CD4-positive, alpha-beta T cell treated with Interleukin-12 subunit alpha and Interleukin-12 subunit beta, for 1 hour (primary cell): ENCODE data around the gene NANOGP8.

Experiments
- DNase-seq: peaks from one replicate; pipeline ENCODE4 v3.0.0-alpha.2; 2020

Gene NANOGP8

DNA sequence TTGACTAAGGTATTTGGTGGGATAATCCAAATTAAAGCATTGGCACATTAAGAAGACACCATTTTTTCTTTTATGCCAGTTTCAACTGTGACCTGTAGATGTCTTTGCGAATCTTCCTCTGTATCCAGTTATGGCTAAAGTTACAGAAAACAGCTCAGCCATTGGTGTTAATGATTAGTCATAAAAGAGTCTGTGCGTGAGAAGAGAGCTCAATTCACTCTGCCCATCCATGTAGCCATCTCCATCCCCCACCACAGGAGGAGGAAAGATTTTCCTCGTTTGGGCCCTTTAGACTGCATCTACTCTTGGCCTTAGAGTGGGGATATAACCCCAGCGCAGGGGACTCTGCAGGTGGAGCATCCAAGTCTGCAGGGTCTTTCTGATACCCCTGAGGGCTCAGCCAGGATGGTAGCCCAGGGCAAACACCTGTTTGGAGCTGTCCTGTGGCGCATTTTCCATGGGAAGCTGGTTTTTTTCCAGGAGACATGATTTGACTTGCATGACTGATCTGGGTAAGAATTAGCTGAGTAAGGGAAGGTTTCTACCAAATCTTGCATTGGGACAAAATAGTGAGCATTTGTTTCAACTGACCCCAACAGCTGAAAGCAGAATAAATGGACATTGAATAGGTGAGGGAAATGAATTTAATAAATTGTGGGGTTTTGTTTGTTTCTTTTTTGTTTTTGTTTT, 29.5 kb downstream of the NANOGP8 start:
- no peak for DNase-seq

DNA sequence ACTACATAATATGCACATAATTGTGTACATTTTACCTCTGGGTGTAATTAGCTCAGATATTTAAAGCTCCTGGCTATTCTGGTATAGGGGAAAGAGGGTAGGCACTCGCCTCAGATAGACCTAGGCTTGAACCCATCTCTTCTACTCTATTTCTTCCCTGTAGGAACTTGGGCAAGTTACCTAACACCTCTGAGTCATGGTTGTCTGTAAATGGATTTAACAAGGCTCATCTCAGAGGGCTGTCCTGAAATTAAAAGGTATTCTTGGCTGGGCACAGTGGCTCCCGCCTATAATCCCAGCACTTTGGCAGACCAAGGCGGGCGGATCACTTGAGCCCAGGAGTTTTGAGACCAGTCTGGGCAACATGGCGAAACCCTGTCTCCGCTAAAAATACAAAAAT, 30.7 kb downstream of the NANOGP8 start:
- DNase-seq = no peak

DNA sequence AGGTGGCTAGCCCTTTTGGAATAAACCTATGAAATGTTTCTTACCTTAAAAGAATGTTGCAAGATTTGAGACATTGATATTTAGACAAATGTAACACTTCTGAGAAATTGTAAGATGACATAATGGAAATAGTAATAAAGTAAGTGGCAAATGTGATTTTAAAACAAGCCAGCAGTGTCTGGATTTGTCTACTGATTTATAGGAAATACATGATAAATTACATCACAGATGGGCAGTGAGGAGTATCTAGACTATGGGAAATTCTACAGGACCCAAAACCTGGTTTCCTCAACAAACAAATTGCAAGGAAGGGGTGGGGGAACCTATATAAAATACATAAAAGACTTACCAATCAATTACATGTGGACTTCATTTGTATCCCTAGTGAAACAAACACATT, 37.1 kb downstream of the NANOGP8 start:
- no peak for DNase-seq

GRCh38 chr15:35047528-35047927, 37.6 kb downstream of the NANOGP8 start:
- no peak for DNase-seq

DNA sequence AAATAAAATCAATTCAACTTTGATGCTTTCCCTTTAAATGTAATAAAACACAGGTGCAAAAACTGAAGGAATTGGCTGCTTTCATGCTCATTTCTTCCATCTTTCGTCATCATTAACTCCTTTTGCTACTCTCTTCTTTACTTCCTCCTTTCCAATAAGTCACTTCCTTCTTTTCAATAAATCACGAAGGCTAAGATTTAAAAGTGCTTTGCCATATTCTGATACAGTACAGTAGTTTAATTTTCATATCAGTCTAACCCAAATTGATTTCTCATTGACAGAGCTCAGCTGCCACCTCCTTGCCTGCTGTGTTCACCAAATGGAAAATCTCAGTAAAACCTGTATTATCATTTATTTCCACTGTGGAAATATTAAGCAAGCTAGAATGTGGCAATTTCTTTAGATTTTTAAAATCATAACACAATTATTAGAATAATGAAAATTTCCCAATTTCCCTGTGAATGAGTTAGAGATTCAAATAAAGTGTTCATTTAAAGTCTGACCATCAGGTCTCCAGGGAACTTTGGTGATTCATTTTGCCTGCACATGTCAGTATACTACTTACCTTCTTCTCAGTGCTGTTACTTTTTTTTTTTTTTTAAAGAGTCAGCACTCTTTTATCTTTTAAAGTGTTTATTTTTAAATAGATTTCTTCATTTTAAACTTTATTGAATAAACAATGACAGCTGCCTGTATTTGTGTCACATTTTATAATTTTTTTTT, 41.6 kb downstream of the NANOGP8 start:
- DNase-seq = no peak

DNA sequence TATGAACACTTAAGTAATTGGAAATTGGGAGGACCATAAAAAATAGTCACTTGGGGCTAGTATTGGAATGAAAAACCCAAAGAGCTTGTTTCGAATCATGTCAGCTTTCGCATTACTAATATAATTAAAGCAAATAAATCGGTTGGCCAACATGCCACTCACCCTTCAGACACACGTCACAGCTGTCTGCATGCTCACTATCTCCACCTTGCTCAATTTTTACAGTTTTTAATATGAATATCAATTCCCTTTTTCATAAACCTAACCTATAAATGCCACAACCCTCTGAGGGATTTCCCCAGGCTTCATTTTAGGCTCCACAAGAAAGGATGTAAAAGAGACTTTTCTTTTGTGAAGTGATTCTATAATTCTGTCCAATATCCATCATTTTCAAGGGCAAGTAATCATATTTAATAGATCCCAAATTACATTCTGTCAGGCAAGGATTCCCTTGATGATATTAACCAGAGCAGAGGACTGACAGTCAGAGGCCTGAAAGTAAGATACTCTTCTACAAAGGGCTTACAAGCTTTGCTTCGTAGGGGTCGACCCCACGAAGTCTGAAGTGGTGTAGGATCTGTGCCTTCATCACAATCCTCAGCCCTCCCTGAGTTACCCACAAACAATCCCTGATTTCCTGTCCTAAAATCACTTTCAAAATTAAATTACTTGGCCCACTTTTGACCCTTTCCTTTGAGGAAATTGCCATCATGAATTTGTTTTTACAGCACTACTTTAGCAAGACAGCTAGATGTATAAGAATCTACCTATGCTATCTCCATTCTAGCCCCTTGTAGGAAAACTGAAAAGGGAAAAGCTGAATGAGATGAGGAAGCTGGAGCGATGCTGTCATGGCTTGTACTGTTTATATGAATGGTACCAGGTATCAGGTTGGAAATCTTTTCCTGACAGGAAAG, 44.5 kb downstream of the NANOGP8 start:
- no peak for DNase-seq

DNA sequence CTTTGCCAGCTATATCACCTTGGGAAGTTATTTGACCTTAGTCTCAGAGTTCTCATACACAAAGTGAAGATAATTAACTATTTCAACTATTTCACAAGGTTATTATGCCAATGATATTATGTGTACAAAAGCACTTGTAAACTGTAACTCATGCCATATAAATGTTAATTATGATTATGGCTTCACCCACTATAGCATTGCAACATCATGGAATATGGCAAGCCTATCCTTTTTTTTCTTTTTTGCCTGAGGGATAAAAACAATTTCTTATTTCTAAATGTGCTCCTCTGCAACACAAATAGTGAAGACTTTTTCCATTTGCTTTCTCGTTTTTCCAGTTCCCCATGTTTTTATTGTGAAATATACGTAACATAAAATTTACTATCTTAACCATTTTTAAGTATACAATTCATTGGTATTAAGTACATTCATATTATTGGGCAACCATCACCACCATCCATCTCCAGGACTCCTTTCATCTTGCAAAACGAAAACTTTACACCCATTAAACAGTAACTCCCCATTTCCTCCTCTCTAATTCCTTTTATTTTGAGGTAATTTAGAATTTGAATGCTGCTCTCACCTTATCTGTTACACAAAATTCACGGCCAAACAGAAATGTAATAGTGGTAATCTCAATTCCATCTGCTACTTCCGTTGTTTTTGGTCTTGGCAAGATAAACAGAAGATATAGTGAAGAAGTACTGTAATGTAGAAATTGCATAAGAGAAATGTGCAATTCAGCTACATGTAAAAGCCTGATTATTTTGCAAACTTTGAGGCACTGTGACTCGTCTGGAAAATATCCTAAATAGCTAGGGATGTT, 46.3 kb downstream of the NANOGP8 start:
- no peak for DNase-seq
